Caco-2 (cell line): ENCODE results near the gene PROSER2. TPM values are rescaled to one million over a fixed set of nuclear protein-coding genes. Genes with fewer than 3 reads are reported as not detected.

Source experiments
- BruUV-seq: library from RNA; stranded (reverse); fragments of 400-500 nt; replicated peaks from 2 replicates; lab custom pipeline; 2021; lab: Mats Ljungman, UMichigan
- CTCF ChIA-PET: fragments of 300-600 bp; sonication (Branson Sonifier 250); formaldehyde crosslinking; loops from one replicate; lab custom pipeline; 2022; ENCODE audit warnings: antibody characterized with exemption; lab: Charles Lee
- POLR2A ChIA-PET: fragments of 300-600 bp; sonication (Branson Sonifier 250); formaldehyde crosslinking; loops from one replicate; lab custom pipeline; 2022; ENCODE audit warnings: antibody characterized with exemption; lab: Charles Lee
- DNase-seq, 2 experiments: peaks; one replicate each; pipeline versions ENCODE4 v3.0.0 to v3.0.0-alpha.2; 2020 to 2022
- H3K27me3 ChIP-seq: replicated peaks from 2 replicates; pipeline ENCODE4 v1.6.0; 2011; ENCODE audit warnings: low read length; ENCODE audit not compliant: control insufficient read depth, insufficient read depth
- H3K36me3 ChIP-seq: 2 replicates; pipeline ENCODE4 v1.5.1; 2011; ENCODE audit warnings: low read length; ENCODE audit not compliant: control insufficient read depth, insufficient read depth
- H3K4me1 ChIP-seq: fragments of 250-450 bp; sonication (Bioruptor Pico); 2 replicates; pipeline ENCODE4 v1.5.1; 2020; ENCODE audit warnings: mild to moderate bottlenecking
- H3K4me3 ChIP-seq: 2 replicates; pipeline ENCODE4 v1.5.1; 2011; ENCODE audit warnings: low read depth, mild to moderate bottlenecking, control low read depth, low read length
- H3K9me3 ChIP-seq: fragments of 250-450 bp; sonication (Bioruptor Pico); 2 replicates; pipeline ENCODE4 v1.5.1; 2020; ENCODE audit warnings: mild to moderate bottlenecking, moderate library complexity
- H3K27ac Mint-ChIP-seq: one replicate; pipeline ENCODE4 v1.8.0; 2022; ENCODE audit warnings: mixed read lengths; ENCODE audit not compliant: unreplicated experiment
- H3K27me3 Mint-ChIP-seq: one replicate; pipeline ENCODE4 v1.8.0; 2022; ENCODE audit warnings: mixed read lengths; ENCODE audit not compliant: insufficient read depth, unreplicated experiment
- H3K36me3 Mint-ChIP-seq: one replicate; pipeline ENCODE4 v1.8.0; 2022; ENCODE audit warnings: mild to moderate bottlenecking, mixed read lengths; ENCODE audit not compliant: insufficient read depth, unreplicated experiment
- H3K4me1 Mint-ChIP-seq: one replicate; pipeline ENCODE4 v1.8.0; 2022; ENCODE audit warnings: low read depth, mixed read lengths; ENCODE audit not compliant: unreplicated experiment
- H3K4me3 Mint-ChIP-seq: one replicate; pipeline ENCODE4 v1.8.0; 2022; ENCODE audit warnings: mild to moderate bottlenecking, moderate library complexity, mixed read lengths; ENCODE audit not compliant: unreplicated experiment
- H3K9me3 Mint-ChIP-seq: one replicate; pipeline ENCODE4 v1.8.0; 2022; ENCODE audit warnings: mixed read lengths; ENCODE audit not compliant: unreplicated experiment
- CTCF ChIP-seq, 2 experiments: fragments of 200-600 bp in 1 of 2; IDR thresholded peaks; 1 replicate in 1 of 2; 2 replicates in 1 of 2; pipeline versions ENCODE4 v1.5.1 to v1.8.0; 2011 to 2022; ENCODE audit warnings: antibody characterized with exemption in 1 of 2, control low read depth in 1 of 2, inconsistent platforms in 1 of 2, low read depth in 1 of 2, low read length in 1 of 2, mild to moderate bottlenecking in 1 of 2, moderate library complexity in 1 of 2; ENCODE audit not compliant: insufficient read depth in 1 of 2, severe bottlenecking in 1 of 2, unreplicated experiment in 1 of 2
- intact Hi-C: fragments of 100-400 bp; cut with micrococcal nuclease; formaldehyde crosslinking; loops from one replicate; pipeline ENCODE4 v1.10.0; 2022; ENCODE audit not compliant: unreplicated experiment
- total RNA-seq: library from RNA; stranded (reverse); gene quantifications from 2 replicates; pipeline ENCODE4 v1.2.3, GENCODE V29; 2022

Gene PROSER2
- total RNA-seq, 1 experiment from 2014 or later, result 134 TPM

GRCh38 chr10:11861811-11862428 is 38.8 kb downstream of the PROSER2 start:
- Mint-ChIP-seq H3K4me3 (no peak overlapping the region), H3K27ac (no peak overlapping the region), H3K9me3 (no peaks in the 10 kb centered on the region), H3K4me1 (peaks cover 52% of the 10 kb centered on the region), H3K27me3 (no peaks in the 10 kb centered on the region), H3K36me3 (peaks cover 100% of the 10 kb centered on the region)
- Histone ChIP-seq H3K4me3 (no peak overlapping the region), H3K36me3 (peaks cover 4% of the 10 kb centered on the region), H3K4me1 (peaks cover 1% of the 10 kb centered on the region; the same call in 1 of the 2 replicates), H3K27me3 (no peaks in the 10 kb centered on the region), H3K9me3 (no peaks in the 10 kb centered on the region)
- no TSS peak for BruUV-seq
- peak in 1 of 2 experiments; percentile 1 for DNase-seq
- intact Hi-C loops, result no loop called here
- ChIA-PET CTCF (no interaction called here), POLR2A (interaction anchor here (0.6 to 1.3 kb wide), 2 partner anchors 14 to 95 kb away, joined by 4 to 11 read pairs; no protein-coding TSS in a partner anchor)
- TF ChIP-seq CTCF (IDR thresholded peaks at IDR 0.05; ENCODE audit: insufficient read depth in 1 of 2, low read depth in 1 of 2, low read length in 1 of 2, severe bottlenecking in 1 of 2, unreplicated experiment in 1 of 2), result no peak

- H3K27me3 ChIP-seq, result no peaks in the 10 kb centered on the region
- POLR2A ChIA-PET, result interaction anchor here (1.3 kb wide), 1 partner anchor 12 kb away, joined by 4 read pairs; no protein-coding TSS in a partner anchor
- peak in 1 of 2 experiments; percentile 22 for DNase-seq
Observed at GRCh38 chr10:11863353-11864109, 40.4 kb downstream of the PROSER2 start.

More at GRCh38 chr10:11863353-11864109, 40.4 kb downstream of the PROSER2 start:
- Histone ChIP-seq H3K4me1 (no peaks in the 10 kb centered on the region; the same call in 1 of the 2 replicates), H3K4me3 (no peak overlapping the region), H3K9me3 (no peaks in the 10 kb centered on the region), H3K36me3 (peaks cover 4% of the 10 kb centered on the region)
- Mint-ChIP-seq H3K27ac (peak overlapping the region; percentile 42), H3K9me3 (no peaks in the 10 kb centered on the region), H3K36me3 (peaks cover 100% of the 10 kb centered on the region), H3K4me3 (no peak overlapping the region), H3K27me3 (no peaks in the 10 kb centered on the region), H3K4me1 (peaks cover 48% of the 10 kb centered on the region)
- CTCF ChIA-PET, result interaction anchor here (0.7 kb wide), 1 partner anchor 11 kb away, joined by 3 read pairs; no protein-coding TSS in a partner anchor
- BruUV-seq, result no TSS peak
- no peak for TF ChIP-seq CTCF (IDR thresholded peaks at IDR 0.05; ENCODE audit: insufficient read depth in 1 of 2, low read depth in 1 of 2, low read length in 1 of 2, severe bottlenecking in 1 of 2, unreplicated experiment in 1 of 2)
- intact Hi-C loops, result no loop called here
